ENCODE results near the gene NUDT17.

DNA sequence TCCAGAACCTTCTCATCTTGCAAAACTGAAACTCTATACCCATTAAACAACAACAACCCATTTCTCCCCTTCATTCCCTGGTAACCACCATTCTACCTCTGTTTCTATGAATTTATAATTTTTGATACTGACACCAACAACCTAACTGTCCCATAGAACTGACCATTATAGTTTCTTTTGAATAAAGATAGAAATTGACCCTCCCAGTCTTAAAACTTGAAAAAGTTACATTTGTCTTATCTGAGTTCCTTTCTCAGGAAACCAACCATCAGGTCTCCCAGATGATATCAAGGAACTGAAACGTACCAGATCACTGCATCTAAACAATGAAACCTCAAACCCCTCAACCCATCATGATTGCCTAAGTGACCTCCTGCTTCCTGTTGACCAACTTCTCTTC lies 48.7 kb upstream of the NUDT17 start:
- TF ChIP-seq, protein P1, sequence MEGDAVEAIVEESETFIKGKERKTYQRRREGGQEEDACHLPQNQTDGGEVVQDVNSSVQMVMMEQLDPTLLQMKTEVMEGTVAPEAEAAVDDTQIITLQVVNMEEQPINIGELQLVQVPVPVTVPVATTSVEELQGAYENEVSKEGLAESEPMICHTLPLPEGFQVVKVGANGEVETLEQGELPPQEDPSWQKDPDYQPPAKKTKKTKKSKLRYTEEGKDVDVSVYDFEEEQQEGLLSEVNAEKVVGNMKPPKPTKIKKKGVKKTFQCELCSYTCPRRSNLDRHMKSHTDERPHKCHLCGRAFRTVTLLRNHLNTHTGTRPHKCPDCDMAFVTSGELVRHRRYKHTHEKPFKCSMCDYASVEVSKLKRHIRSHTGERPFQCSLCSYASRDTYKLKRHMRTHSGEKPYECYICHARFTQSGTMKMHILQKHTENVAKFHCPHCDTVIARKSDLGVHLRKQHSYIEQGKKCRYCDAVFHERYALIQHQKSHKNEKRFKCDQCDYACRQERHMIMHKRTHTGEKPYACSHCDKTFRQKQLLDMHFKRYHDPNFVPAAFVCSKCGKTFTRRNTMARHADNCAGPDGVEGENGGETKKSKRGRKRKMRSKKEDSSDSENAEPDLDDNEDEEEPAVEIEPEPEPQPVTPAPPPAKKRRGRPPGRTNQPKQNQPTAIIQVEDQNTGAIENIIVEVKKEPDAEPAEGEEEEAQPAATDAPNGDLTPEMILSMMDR (IDR thresholded peaks at IDR 0.05; ENCODE audit: borderline replicate concordance, extremely low read depth, low read length, poor library complexity, severe bottlenecking) = no peak
- TF ChIP-seq EZH2 (IDR thresholded peaks at IDR 0.05; ENCODE audit: borderline replicate concordance, low read depth, low read length, severe bottlenecking) = no peak

All from DND-41 (cell line).